GM20431 (cell line): ENCODE data around the gene ARL16.

Experiments
- in situ Hi-C: fragments of 300-500 bp; cut with MseI, MboI; formaldehyde crosslinking; loops from one replicate; pipeline ENCODE4 v1.15.0; 2020; ENCODE audit warnings: low sequenced_read_pairs; ENCODE audit not compliant: unreplicated experiment

The ARL16 gene

GRCh38 chr17:81673561-81674258 lies 9.9 kb downstream of the ARL16 start:
- in situ Hi-C loops = no loop called here

- in situ Hi-C loops = no loop called here
Observed at GRCh38 chr17:81672954-81673353, 10.6 kb downstream of the ARL16 start.

GRCh38 chr17:81672504-81672903 lies 11.1 kb downstream of the ARL16 start:
- in situ Hi-C loops = no loop called here

GRCh38 chr17:81667754-81668153 lies 15.8 kb downstream of the ARL16 start:
- in situ Hi-C loops = no loop called here

GRCh38 chr17:81666342-81667191 lies 17.0 kb downstream of the ARL16 start, which contains the start of the genes CCDC137 and OXLD1:
CCDC137 (plus strand) TSS chr17:81666737; CDS start chr17:81666767, 30 bp downstream.
OXLD1 (minus strand) TSS chr17:81666605; CDS start chr17:81666577, 28 bp downstream.
- in situ Hi-C loops = no loop called here

GRCh38 chr17:81666092-81666341 lies 17.6 kb downstream of the ARL16 start:
- in situ Hi-C loops = no loop called here

- in situ Hi-C loops = no loop called here
Observed at GRCh38 chr17:81665205-81666091, 18.1 kb downstream of the ARL16 start.

GRCh38 chr17:81664051-81664470 lies 19.5 kb downstream of the ARL16 start:
- in situ Hi-C loops = no loop called here

- in situ Hi-C loops = no loop called here
Observed at GRCh38 chr17:81662002-81662401, 21.6 kb downstream of the ARL16 start.

GRCh38 chr17:81660441-81660840 lies 23.2 kb downstream of the ARL16 start:
- in situ Hi-C loops = no loop called here

GRCh38 chr17:81659038-81659437 lies 24.6 kb downstream of the ARL16 start:
- in situ Hi-C loops = no loop called here

GRCh38 chr17:81656835-81657234 lies 26.8 kb downstream of the ARL16 start:
- in situ Hi-C loops = no loop called here

- in situ Hi-C loops = no loop called here
Observed at GRCh38 chr17:81656118-81656743, 27.4 kb downstream of the ARL16 start, which contains the start of gene PDE6G. PDE6G (minus strand) TSS chr17:81656542; CDS start chr17:81653305, 3,237 bp downstream.

GRCh38 chr17:81655378-81656117 lies 28.0 kb downstream of the ARL16 start:
- in situ Hi-C loops = no loop called here

- in situ Hi-C loops = no loop called here
Observed at GRCh38 chr17:81652906-81653771, 30.5 kb downstream of the ARL16 start.

- in situ Hi-C loops = no loop called here
Observed at GRCh38 chr17:81651692-81652091, 31.9 kb downstream of the ARL16 start.

GRCh38 chr17:81650951-81651350 lies 32.6 kb downstream of the ARL16 start:
- in situ Hi-C loops = no loop called here

- in situ Hi-C loops = no loop called here
Observed at GRCh38 chr17:81648707-81649085, 34.9 kb downstream of the ARL16 start.
